IPS-NIHi7 (cell line): ENCODE results near the gene CRYL1.
"Not testable (repeated sequence)": the region's sequence is repeated elsewhere in the genome, so short reads cannot be mapped to it uniquely, and the experiment has no call there.

ENCODE experiments used
- DNase-seq: peaks from one replicate; pipeline ENCODE4 v3.0.0; 2012; ENCODE audit warnings: mixed read lengths; ENCODE audit errors: extremely low spot score

Gene CRYL1

GRCh38 chr13:20456737-20457136 lies 68.9 kb downstream of the CRYL1 start:
- DNase-seq: no peak

GRCh38 chr13:20451397-20451796 lies 74.3 kb downstream of the CRYL1 start:
- no peak for DNase-seq

- DNase-seq: no peak
Observed at GRCh38 chr13:20448470-20448869, 77.2 kb downstream of the CRYL1 start.

- DNase-seq: no peak
Observed at GRCh38 chr13:20446900-20447299, 78.8 kb downstream of the CRYL1 start.

GRCh38 chr13:20446405-20446804 lies 79.3 kb downstream of the CRYL1 start:
- DNase-seq: no peak

GRCh38 chr13:20442798-20443381 lies 82.8 kb downstream of the CRYL1 start:
- DNase-seq: no peak

- no peak for DNase-seq
Observed at GRCh38 chr13:20442375-20442774, 83.3 kb downstream of the CRYL1 start.

GRCh38 chr13:20441879-20442278 lies 83.8 kb downstream of the CRYL1 start:
- DNase-seq: no peak

GRCh38 chr13:20441056-20441455 lies 84.6 kb downstream of the CRYL1 start:
- DNase-seq: no peak

GRCh38 chr13:20439261-20439660 lies 86.4 kb downstream of the CRYL1 start:
- no peak for DNase-seq

GRCh38 chr13:20438801-20439200 lies 86.9 kb downstream of the CRYL1 start:
- DNase-seq: no peak

GRCh38 chr13:20436505-20436904 lies 89.2 kb downstream of the CRYL1 start:
- DNase-seq: no peak

GRCh38 chr13:20435616-20436368 lies 89.9 kb downstream of the CRYL1 start:
- no peak for DNase-seq

GRCh38 chr13:20434210-20434609 lies 91.4 kb downstream of the CRYL1 start:
- not testable (repeated sequence) for DNase-seq

- no peak for DNase-seq
Observed at GRCh38 chr13:20431687-20432384, 93.8 kb downstream of the CRYL1 start.

- no peak for DNase-seq
Observed at GRCh38 chr13:20431080-20431479, 94.6 kb downstream of the CRYL1 start.

GRCh38 chr13:20430296-20430695 lies 95.4 kb downstream of the CRYL1 start:
- DNase-seq: no peak

- no peak for DNase-seq
Observed at GRCh38 chr13:20429682-20430081, 96.0 kb downstream of the CRYL1 start.

- no peak for DNase-seq
Observed at GRCh38 chr13:20428666-20429644, 96.7 kb downstream of the CRYL1 start.

- DNase-seq: no peak
Observed at GRCh38 chr13:20426766-20427448, 98.8 kb downstream of the CRYL1 start.

GRCh38 chr13:20425819-20426219 lies 99.8 kb downstream of the CRYL1 start:
- no peak for DNase-seq
